HUES48 (cell line): ENCODE measurements around the gene ADGRD1.

ENCODE experiments used
- H3K27ac ChIP-seq: one replicate; pipeline ENCODE4 v1.7.0; 2013; ENCODE audit warnings: low read depth, low read length, inconsistent platforms
- H3K27me3 ChIP-seq: 2 replicates; pipeline ENCODE4 v1.6.1; 2013; ENCODE audit warnings: mild to moderate bottlenecking, low read length; ENCODE audit not compliant: control insufficient read depth, insufficient read depth
- H3K36me3 ChIP-seq: 2 replicates; pipeline ENCODE4 v1.6.1; 2013; ENCODE audit warnings: low read length; ENCODE audit not compliant: control insufficient read depth, insufficient read depth
- H3K4me1 ChIP-seq: 2 replicates; pipeline ENCODE4 v1.6.1; 2013; ENCODE audit warnings: mild to moderate bottlenecking, low read length; ENCODE audit not compliant: control insufficient read depth, insufficient read depth
- H3K4me3 ChIP-seq: 2 replicates; pipeline ENCODE4 v1.5.1; 2013; ENCODE audit warnings: mild to moderate bottlenecking, low read depth, low read length
- H3K9ac ChIP-seq: 2 replicates; pipeline ENCODE4 v1.6.1; 2013; ENCODE audit warnings: mild to moderate bottlenecking, low read depth, low read length, moderate library complexity
- H3K9me3 ChIP-seq: 2 replicates; pipeline ENCODE4 v1.6.1; 2013; ENCODE audit warnings: low read length; ENCODE audit not compliant: control insufficient read depth, insufficient read depth

The ADGRD1 gene

GRCh38 chr12:131015581-131016337 is 62.1 kb downstream of the ADGRD1 start:
- Histone ChIP-seq H3K36me3 (no peaks in the 10 kb centered on the region), H3K27me3 (no peaks in the 10 kb centered on the region)

GRCh38 chr12:131017477-131017991 is 63.8 kb downstream of the ADGRD1 start:
- no peak overlapping the region for H3K27ac ChIP-seq
- H3K4me1 ChIP-seq: no peaks in the 10 kb centered on the region
- no peaks in the 10 kb centered on the region for H3K9me3 ChIP-seq
- no peaks in the 10 kb centered on the region for H3K36me3 ChIP-seq
- H3K27me3 ChIP-seq: no peaks in the 10 kb centered on the region
- no peak overlapping the region for H3K9ac ChIP-seq
- no peak overlapping the region for H3K4me3 ChIP-seq

More at GRCh38 chr12:131015581-131016337, 62.1 kb downstream of the ADGRD1 start:
- H3K4me1 ChIP-seq: no peaks in the 10 kb centered on the region
- no peak overlapping the region for H3K4me3 ChIP-seq
- no peaks in the 10 kb centered on the region for H3K9me3 ChIP-seq
- H3K9ac ChIP-seq: no peak overlapping the region
- no peak overlapping the region for H3K27ac ChIP-seq

DNA sequence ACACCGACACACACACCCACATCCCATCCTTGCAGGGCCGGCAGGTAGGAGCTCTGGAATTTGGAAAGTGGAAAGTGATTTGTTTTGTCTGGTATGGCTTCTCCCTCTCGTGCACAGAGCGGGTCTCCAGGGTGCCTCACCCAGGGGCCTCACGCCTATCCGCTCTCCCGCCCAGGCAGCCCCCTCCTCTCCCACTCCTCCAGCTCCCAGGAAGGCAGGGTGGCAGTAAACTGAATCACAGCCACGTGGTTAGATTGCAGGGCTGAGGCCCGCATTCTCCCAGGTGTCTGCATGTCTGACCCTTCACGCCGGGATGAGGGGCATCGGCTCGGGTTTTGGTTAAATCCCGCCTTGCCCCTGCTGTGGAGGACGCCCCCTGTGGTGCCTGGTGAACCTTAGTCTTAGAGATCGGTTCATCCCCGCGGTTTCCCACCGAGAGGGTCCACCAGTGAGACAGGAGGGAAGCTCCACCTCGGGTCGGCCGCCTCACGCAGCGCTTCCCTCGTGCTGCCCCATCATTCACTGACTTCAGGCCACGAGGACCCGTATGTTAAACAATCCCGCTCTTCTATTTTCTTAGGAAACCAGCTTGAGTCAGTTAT is 64.4 kb downstream of the ADGRD1 start:
- Histone ChIP-seq H3K9me3 (no peaks in the 10 kb centered on the region), H3K27ac (no peak overlapping the region), H3K4me1 (no peaks in the 10 kb centered on the region)

DNA sequence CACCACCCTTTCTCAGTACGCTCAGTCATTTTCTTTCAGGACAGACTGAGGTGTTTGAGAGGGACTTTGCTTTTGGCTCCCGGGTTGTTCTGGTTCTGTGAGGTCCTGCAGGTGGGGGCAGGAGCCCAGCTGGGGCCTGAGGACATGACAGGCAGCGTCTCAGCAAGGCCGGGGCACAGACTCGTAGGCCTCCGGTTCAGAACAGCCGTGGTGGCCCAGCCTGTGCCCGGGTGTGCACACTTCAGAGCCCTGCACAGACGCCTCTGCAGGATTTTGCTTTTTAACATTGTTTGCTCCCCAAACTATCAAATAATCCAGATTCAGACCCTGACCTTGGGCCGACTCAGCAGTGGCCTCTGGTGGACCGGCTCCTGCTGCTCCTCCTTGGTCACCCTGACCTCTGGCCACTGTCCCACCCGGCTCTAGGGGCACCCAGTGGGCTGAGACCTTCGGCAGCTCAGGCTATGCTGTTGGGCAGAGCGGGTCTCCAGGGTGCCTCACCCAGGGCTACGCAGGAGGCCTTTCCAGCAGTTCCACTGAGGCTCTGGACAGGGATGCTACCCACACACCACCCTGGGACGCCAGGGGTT is 65.2 kb downstream of the ADGRD1 start:
- Histone ChIP-seq H3K36me3 (no peaks in the 10 kb centered on the region), H3K27ac (no peak overlapping the region)

More for the DNA sequence above, 64.4 kb downstream of the ADGRD1 start:
- no peak overlapping the region for H3K4me3 ChIP-seq
- H3K9ac ChIP-seq: no peak overlapping the region
- no peaks in the 10 kb centered on the region for H3K27me3 ChIP-seq
- no peaks in the 10 kb centered on the region for H3K36me3 ChIP-seq

GRCh38 chr12:131020326-131021153 is 66.8 kb downstream of the ADGRD1 start:
- Histone ChIP-seq H3K27me3 (no peaks in the 10 kb centered on the region), H3K36me3 (no peaks in the 10 kb centered on the region), H3K9ac (no peak overlapping the region), H3K4me1 (no peaks in the 10 kb centered on the region), H3K9me3 (no peaks in the 10 kb centered on the region), H3K4me3 (no peak overlapping the region), H3K27ac (no peak overlapping the region)

More for the DNA sequence above, 65.2 kb downstream of the ADGRD1 start:
- Histone ChIP-seq H3K27me3 (no peaks in the 10 kb centered on the region), H3K9me3 (no peaks in the 10 kb centered on the region), H3K9ac (no peak overlapping the region), H3K4me1 (no peaks in the 10 kb centered on the region), H3K4me3 (no peak overlapping the region)

- Histone ChIP-seq H3K27ac (no peak overlapping the region), H3K4me1 (no peaks in the 10 kb centered on the region), H3K27me3 (no peaks in the 10 kb centered on the region), H3K4me3 (no peak overlapping the region), H3K9me3 (no peaks in the 10 kb centered on the region), H3K36me3 (no peaks in the 10 kb centered on the region), H3K9ac (no peak overlapping the region)
Measured at GRCh38 chr12:131021154-131021541, 67.4 kb downstream of the ADGRD1 start.

DNA sequence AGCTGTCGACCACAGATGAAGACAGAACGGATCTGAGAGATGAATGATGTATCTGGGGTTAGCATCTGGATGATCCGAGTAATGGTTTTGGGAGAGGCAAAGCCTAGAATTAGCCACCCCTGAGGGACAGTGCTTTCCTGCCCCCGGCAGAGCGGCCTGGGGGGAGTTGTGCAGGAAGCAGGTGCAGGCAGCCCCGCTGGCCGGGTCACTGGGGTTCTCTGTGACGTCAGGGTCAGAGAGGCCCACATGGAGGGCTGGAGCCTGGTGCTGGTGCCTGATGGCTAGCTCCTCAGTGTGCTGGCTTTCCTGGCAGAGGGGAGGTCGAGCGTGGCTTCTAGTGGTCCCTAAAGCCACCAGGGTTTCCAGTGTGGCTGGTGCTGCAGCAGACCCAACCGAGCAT is 70.3 kb downstream of the ADGRD1 start:
- no peaks in the 10 kb centered on the region for H3K36me3 ChIP-seq
- no peak overlapping the region for H3K9ac ChIP-seq
- H3K4me3 ChIP-seq: no peak overlapping the region
- no peaks in the 10 kb centered on the region for H3K9me3 ChIP-seq
- no peaks in the 10 kb centered on the region for H3K4me1 ChIP-seq
- H3K27me3 ChIP-seq: no peaks in the 10 kb centered on the region
- no peak overlapping the region for H3K27ac ChIP-seq

DNA sequence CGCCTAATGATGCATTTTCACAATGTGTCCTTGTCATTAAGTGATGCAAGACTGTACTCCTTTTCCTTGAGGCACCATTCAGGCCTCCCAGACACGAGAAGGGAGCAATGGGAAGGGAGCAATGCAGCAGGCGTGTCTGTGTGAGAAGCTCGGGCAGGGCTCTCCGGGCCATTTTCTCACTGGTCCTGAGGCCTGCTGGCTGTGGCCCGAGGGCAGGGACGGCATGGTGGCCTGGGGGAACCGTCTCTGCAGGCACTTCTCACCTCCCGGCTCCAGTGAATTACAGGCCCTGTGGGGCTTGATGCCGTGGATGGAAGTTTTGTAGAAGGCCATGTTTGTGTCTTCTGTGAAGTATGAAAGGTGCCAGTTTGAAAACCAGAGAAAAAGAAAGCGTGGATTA is 71.0 kb downstream of the ADGRD1 start:
- no peaks in the 10 kb centered on the region for H3K36me3 ChIP-seq
- no peak overlapping the region for H3K9ac ChIP-seq
- no peaks in the 10 kb centered on the region for H3K27me3 ChIP-seq
- no peak overlapping the region for H3K27ac ChIP-seq
- H3K9me3 ChIP-seq: no peaks in the 10 kb centered on the region
- no peak overlapping the region for H3K4me3 ChIP-seq
- H3K4me1 ChIP-seq: no peaks in the 10 kb centered on the region

DNA sequence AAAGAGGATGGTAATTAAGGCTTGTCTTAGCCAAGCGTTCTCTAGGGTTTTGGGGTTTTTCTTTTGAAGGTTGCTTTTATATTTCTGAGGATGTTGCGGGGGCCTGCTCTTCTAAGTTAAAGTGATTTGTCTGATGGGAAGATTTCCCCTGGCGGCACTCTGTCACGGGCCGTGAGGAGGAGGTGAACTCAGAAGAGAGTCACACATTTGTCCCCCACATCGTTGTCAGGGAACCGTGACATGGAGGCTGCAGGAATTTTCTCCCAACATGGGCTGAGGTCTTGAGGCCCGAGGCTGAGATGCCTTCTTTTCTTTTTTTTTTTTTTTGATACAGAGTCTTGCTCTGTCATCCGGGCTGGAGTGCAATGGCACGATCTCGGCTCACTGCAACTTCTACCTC is 71.5 kb downstream of the ADGRD1 start:
- H3K27me3 ChIP-seq: no peaks in the 10 kb centered on the region
- H3K9ac ChIP-seq: no peak overlapping the region
- H3K36me3 ChIP-seq: no peaks in the 10 kb centered on the region
- no peak overlapping the region for H3K27ac ChIP-seq
- no peaks in the 10 kb centered on the region for H3K9me3 ChIP-seq
- no peaks in the 10 kb centered on the region for H3K4me1 ChIP-seq
- H3K4me3 ChIP-seq: no peak overlapping the region

- Histone ChIP-seq H3K4me1 (no peaks in the 10 kb centered on the region), H3K36me3 (no peaks in the 10 kb centered on the region), H3K9ac (no peak overlapping the region), H3K27ac (no peak overlapping the region), H3K27me3 (no peaks in the 10 kb centered on the region), H3K4me3 (no peak overlapping the region), H3K9me3 (no peaks in the 10 kb centered on the region)
Measured at GRCh38 chr12:131025939-131026702, 72.4 kb downstream of the ADGRD1 start.
